Measurements from ENCODE around the gene TP53TG3D.
"Not testable (repeated sequence)": the region's sequence is repeated elsewhere in the genome, so short reads cannot be mapped to it uniquely, and the experiment has no call there.

Gene TP53TG3D

GRCh38 chr16:32252986-32253385 lies at the start of gene TP53TG3D:
Gene TP53TG3D, plus strand, starts transcription at chr16:32253286. Its CDS starts 68 bp downstream, at chr16:32253354.
- not testable (repeated sequence) for H3K4me1 Mint-ChIP-seq; H3K9me3 Mint-ChIP-seq; DNase-seq (ENCODE audit: low spot score in 2 of 2); H3K27me3 Mint-ChIP-seq; ATAC-seq (ENCODE audit: low read depth); H3K36me3 Mint-ChIP-seq; H3K27ac Mint-ChIP-seq
- H3K4me3 Mint-ChIP-seq = peak within 1 kb of the TSS; percentile 32

GRCh38 chr16:32253507-32253906 lies 421 bp downstream of the TP53TG3D start:
- H3K27me3 Mint-ChIP-seq; H3K27ac Mint-ChIP-seq; H3K36me3 Mint-ChIP-seq; H3K4me1 Mint-ChIP-seq; H3K9me3 Mint-ChIP-seq; ATAC-seq (ENCODE audit: low read depth): not testable (repeated sequence)
- peak overlapping the region; percentile 32 for H3K4me3 Mint-ChIP-seq
- DNase-seq (ENCODE audit: low spot score in 2 of 2) = peak in 1 of 2 donors; percentile 1

- not testable (repeated sequence) for ATAC-seq (ENCODE audit: low read depth); H3K36me3 Mint-ChIP-seq; H3K4me3 Mint-ChIP-seq; H3K27me3 Mint-ChIP-seq; H3K9me3 Mint-ChIP-seq; H3K27ac Mint-ChIP-seq; DNase-seq (ENCODE audit: low spot score in 2 of 2); H3K4me1 Mint-ChIP-seq
Measured at GRCh38 chr16:32261526-32261925, 8.4 kb downstream of the TP53TG3D start.

- not testable (repeated sequence) for H3K36me3 Mint-ChIP-seq; H3K27ac Mint-ChIP-seq; H3K4me1 Mint-ChIP-seq; ATAC-seq (ENCODE audit: low read depth); DNase-seq (ENCODE audit: low spot score in 2 of 2); H3K4me3 Mint-ChIP-seq; H3K9me3 Mint-ChIP-seq; H3K27me3 Mint-ChIP-seq
Measured at GRCh38 chr16:32263552-32263951, 10.5 kb downstream of the TP53TG3D start.

GRCh38 chr16:32281910-32282309 lies 28.8 kb downstream of the TP53TG3D start:
- DNase-seq (ENCODE audit: low spot score in 2 of 2); ATAC-seq (ENCODE audit: low read depth); H3K27me3 Mint-ChIP-seq; H3K36me3 Mint-ChIP-seq; H3K4me1 Mint-ChIP-seq; H3K9me3 Mint-ChIP-seq; H3K4me3 Mint-ChIP-seq: not testable (repeated sequence)
- peak overlapping the region; percentile 50 for H3K27ac Mint-ChIP-seq

GRCh38 chr16:32283024-32283423 lies 29.9 kb downstream of the TP53TG3D start:
- H3K27me3 Mint-ChIP-seq; DNase-seq (ENCODE audit: low spot score in 2 of 2); H3K9me3 Mint-ChIP-seq; H3K27ac Mint-ChIP-seq; H3K4me3 Mint-ChIP-seq; ATAC-seq (ENCODE audit: low read depth); H3K4me1 Mint-ChIP-seq; H3K36me3 Mint-ChIP-seq: not testable (repeated sequence)

- not testable (repeated sequence) for H3K4me1 Mint-ChIP-seq; H3K27ac Mint-ChIP-seq; H3K9me3 Mint-ChIP-seq; DNase-seq (ENCODE audit: low spot score in 2 of 2); H3K27me3 Mint-ChIP-seq; H3K36me3 Mint-ChIP-seq; ATAC-seq (ENCODE audit: low read depth); H3K4me3 Mint-ChIP-seq
Measured at GRCh38 chr16:32283917-32284495, 30.9 kb downstream of the TP53TG3D start.

GRCh38 chr16:32284800-32285796 lies 32.0 kb downstream of the TP53TG3D start:
- H3K36me3 Mint-ChIP-seq; ATAC-seq (ENCODE audit: low read depth); H3K4me3 Mint-ChIP-seq; H3K27ac Mint-ChIP-seq; H3K9me3 Mint-ChIP-seq; DNase-seq (ENCODE audit: low spot score in 2 of 2); H3K4me1 Mint-ChIP-seq; H3K27me3 Mint-ChIP-seq: not testable (repeated sequence)

GRCh38 chr16:32286193-32286592 lies 33.1 kb downstream of the TP53TG3D start:
- H3K9me3 Mint-ChIP-seq; H3K27me3 Mint-ChIP-seq; H3K36me3 Mint-ChIP-seq; H3K27ac Mint-ChIP-seq; H3K4me1 Mint-ChIP-seq; H3K4me3 Mint-ChIP-seq; ATAC-seq (ENCODE audit: low read depth); DNase-seq (ENCODE audit: low spot score in 2 of 2): not testable (repeated sequence)

- H3K27ac Mint-ChIP-seq; H3K4me1 Mint-ChIP-seq; H3K36me3 Mint-ChIP-seq; ATAC-seq (ENCODE audit: low read depth); H3K27me3 Mint-ChIP-seq; DNase-seq (ENCODE audit: low spot score in 2 of 2); H3K9me3 Mint-ChIP-seq; H3K4me3 Mint-ChIP-seq: not testable (repeated sequence)
Measured at GRCh38 chr16:32287743-32288142, 34.7 kb downstream of the TP53TG3D start.

- not testable (repeated sequence) for H3K27ac Mint-ChIP-seq; H3K9me3 Mint-ChIP-seq; DNase-seq (ENCODE audit: low spot score in 2 of 2); ATAC-seq (ENCODE audit: low read depth); H3K27me3 Mint-ChIP-seq; H3K4me1 Mint-ChIP-seq; H3K4me3 Mint-ChIP-seq; H3K36me3 Mint-ChIP-seq
Measured at GRCh38 chr16:32289197-32289596, 36.1 kb downstream of the TP53TG3D start.

- H3K4me1 Mint-ChIP-seq; DNase-seq (ENCODE audit: low spot score in 2 of 2); H3K36me3 Mint-ChIP-seq; H3K9me3 Mint-ChIP-seq; H3K27me3 Mint-ChIP-seq; H3K27ac Mint-ChIP-seq; H3K4me3 Mint-ChIP-seq; ATAC-seq (ENCODE audit: low read depth): not testable (repeated sequence)
Measured at GRCh38 chr16:32302776-32303175, 49.7 kb downstream of the TP53TG3D start.
